ENCODE measurements around the gene CHD3.
A peak's percentile ranks its signal among the peaks of the same experiment; 100 is the strongest.

Gene CHD3

GRCh38 chr17:7893187-7893880, 4.7 kb downstream of the CHD3 start:
- no peak for DNase-seq

GRCh38 chr17:7894226-7894625, 5.6 kb downstream of the CHD3 start:
- no peak for DNase-seq

- DNase-seq = no peak
These were observed 6.3 kb downstream of the CHD3 start for GRCh38 chr17:7894866-7895265.

GRCh38 chr17:7897090-7897489, 8.5 kb downstream of the CHD3 start:
- no peak for DNase-seq

- DNase-seq = peak in 12 of 58 donors; percentile 7 to 69 (median 24)
These were observed 9.2 kb downstream of the CHD3 start for GRCh38 chr17:7897773-7898172.

GRCh38 chr17:7903154-7904103, 14.8 kb downstream of the CHD3 start:
- DNase-seq = peak in 1 of 58 donors; percentile 16

GRCh38 chr17:7909089-7909488, 20.5 kb downstream of the CHD3 start:
- no peak for DNase-seq

GRCh38 chr17:7910281-7910680, 21.7 kb downstream of the CHD3 start:
- no peak for DNase-seq

- no peak for DNase-seq
These were observed 22.1 kb downstream of the CHD3 start for GRCh38 chr17:7910711-7911110.

- DNase-seq = no peak
These were observed 22.5 kb downstream of the CHD3 start for GRCh38 chr17:7911116-7911515.

- DNase-seq = peak in 8 of 58 donors; percentile 2 to 59 (median 6)
These were observed 24.4 kb downstream of the CHD3 start for GRCh38 chr17:7912927-7913524.

- DNase-seq = peak in 30 of 58 donors; percentile 36 to 80 (median 66)
These were observed 26.6 kb downstream of the CHD3 start for GRCh38 chr17:7915179-7915610.

GRCh38 chr17:7915611-7916384, 27.2 kb downstream of the CHD3 start, which contains the start of gene RNF227:
TSS of gene RNF227 (minus strand) at chr17:7916289. CDS start at chr17:7916195, 94 bp downstream.
- DNase-seq = peak in 57 of 58 donors; percentile 51 to 92 (median 81)

- DNase-seq = peak in 4 of 58 donors; percentile 40 to 66 (median 58)
These were observed 27.7 kb downstream of the CHD3 start for GRCh38 chr17:7916385-7916682.

GRCh38 chr17:7916808-7917207, 28.2 kb downstream of the CHD3 start:
- no peak for DNase-seq

- DNase-seq = no peak
These were observed 33.8 kb downstream of the CHD3 start for GRCh38 chr17:7922269-7922844.

GRCh38 chr17:7922845-7923628, 34.4 kb downstream of the CHD3 start:
- peak in 56 of 58 donors; percentile 24 to 88 (median 66) for DNase-seq

GRCh38 chr17:7927596-7927995, 39.0 kb downstream of the CHD3 start:
- no peak for DNase-seq

GRCh38 chr17:7929158-7930023, 40.8 kb downstream of the CHD3 start, which contains the start of gene KCNAB3:
TSS of gene KCNAB3 (minus strand) at chr17:7929856. CDS start at chr17:7929435, 421 bp downstream.
- peak in 52 of 58 donors; percentile 4 to 84 (median 58) for DNase-seq

Measured in anterior cingulate cortex (tissue), 58 donors.